Measurements from ENCODE around the gene SLC35E1. TPM values are rescaled to one million over a fixed set of nuclear protein-coding genes. Genes with fewer than 3 reads are reported as not detected.
A peak's percentile ranks its signal among the peaks of the same experiment; 100 is the strongest.

The SLC35E1 gene
- total RNA-seq, 1 donor from 2014 or later, result 26.9 TPM

- no peak for DNase-seq (ENCODE audit: low read depth)
- H3K4me3 ChIP-seq (ENCODE audit: low read depth, low read length), result no peak overlapping the region
- TF ChIP-seq CTCF (conservative IDR thresholded peaks at IDR 0.05; ENCODE audit: low read depth, low read length), result no peak
Observed at GRCh38 chr19:16521715-16522289, 50.4 kb downstream of the SLC35E1 start.

- TF ChIP-seq CTCF (conservative IDR thresholded peaks at IDR 0.05; ENCODE audit: low read depth, low read length), result no peak
Observed at GRCh38 chr19:16520986-16521624, 51.1 kb downstream of the SLC35E1 start.

GRCh38 chr19:16520074-16520973, 51.9 kb downstream of the SLC35E1 start:
- no peak overlapping the region for H3K4me3 ChIP-seq (ENCODE audit: low read depth, low read length)
- no peak for DNase-seq (ENCODE audit: low read depth)
- no peak for TF ChIP-seq CTCF (conservative IDR thresholded peaks at IDR 0.05; ENCODE audit: low read depth, low read length)

More at GRCh38 chr19:16520986-16521624, 51.1 kb downstream of the SLC35E1 start:
- no peak for DNase-seq (ENCODE audit: low read depth)
- H3K4me3 ChIP-seq (ENCODE audit: low read depth, low read length), result no peak overlapping the region

GRCh38 chr19:16519230-16519687, 53.0 kb downstream of the SLC35E1 start:
- DNase-seq (ENCODE audit: low read depth), result no peak
- no peak overlapping the region for H3K4me3 ChIP-seq (ENCODE audit: low read depth, low read length)
- TF ChIP-seq CTCF (conservative IDR thresholded peaks at IDR 0.05; ENCODE audit: low read depth, low read length), result no peak

- peak; percentile 28 for TF ChIP-seq CTCF (conservative IDR thresholded peaks at IDR 0.05; ENCODE audit: low read depth, low read length)
- H3K4me3 ChIP-seq (ENCODE audit: low read depth, low read length), result no peak overlapping the region
- no peak for DNase-seq (ENCODE audit: low read depth)
Observed at GRCh38 chr19:16518483-16519229, 53.6 kb downstream of the SLC35E1 start.

- H3K4me3 ChIP-seq (ENCODE audit: low read depth, low read length), result no peak overlapping the region
- no peak for DNase-seq (ENCODE audit: low read depth)
- no peak for TF ChIP-seq CTCF (conservative IDR thresholded peaks at IDR 0.05; ENCODE audit: low read depth, low read length)
Observed at GRCh38 chr19:16518061-16518460, 54.2 kb downstream of the SLC35E1 start.
